Erythroblast (primary cell): ENCODE data around the gene HPSE.

Experiments used
- DNase-seq, 2 experiments: peaks; one replicate each; lab custom pipeline; 2025; lab: John Stamatoyannopoulos, UW
- GATA1 ChIP-seq: IDR thresholded peaks from 2 replicates; pipeline ENCODE4 v1.6.1; 2011; ENCODE audit warnings: low read depth, mild to moderate bottlenecking, control low read depth, low read length, moderate library complexity
- POLR2A ChIP-seq: IDR thresholded peaks from 2 replicates; pipeline ENCODE4 v1.6.1; 2011; ENCODE audit warnings: mild to moderate bottlenecking, low read length

Gene HPSE

DNA sequence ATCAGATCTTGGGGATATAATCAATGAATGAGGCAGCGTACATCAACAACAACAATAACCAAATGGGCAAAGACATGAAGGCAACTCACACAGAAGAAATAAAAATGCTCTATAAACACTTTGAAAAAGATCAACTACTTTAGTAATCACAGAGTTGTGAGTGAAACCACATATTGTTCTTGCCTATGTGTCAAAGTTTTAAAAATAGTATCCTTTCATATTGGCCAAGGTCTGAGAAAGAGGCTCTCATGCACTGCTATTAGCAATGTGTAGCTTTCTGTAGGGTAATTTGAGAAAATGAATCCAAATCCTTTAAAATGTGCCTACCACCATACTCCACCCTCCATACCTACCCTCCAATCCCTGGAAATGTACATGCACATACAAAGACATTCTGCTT lies 75.1 kb downstream of the HPSE start:
- TF ChIP-seq GATA1 (no peak), POLR2A (no peak)
- no peak for DNase-seq

- TF ChIP-seq POLR2A (no peak), GATA1 (no peak)
- no peak for DNase-seq
Measured at GRCh38 chr4:83258461-83258860, 76.2 kb downstream of the HPSE start.

DNA sequence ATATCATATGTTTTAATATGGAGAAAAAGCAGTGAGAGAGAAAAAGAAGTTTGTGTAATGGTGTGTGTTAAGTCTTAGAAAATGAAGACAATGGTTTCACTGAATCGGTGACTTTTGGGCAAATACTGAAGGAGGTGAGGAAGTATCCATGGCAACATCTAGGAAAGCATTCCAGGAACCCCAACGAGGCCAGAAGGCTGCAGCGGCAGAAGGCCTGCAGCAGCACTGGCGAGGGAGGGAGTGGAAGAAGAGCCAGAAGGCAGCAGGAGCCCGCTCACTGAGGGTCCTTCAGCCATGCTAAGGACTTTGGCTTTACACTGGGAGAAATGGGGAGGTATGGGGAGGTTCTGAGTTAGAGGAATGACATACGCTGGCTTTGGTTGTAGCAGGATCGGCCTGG lies 76.8 kb downstream of the HPSE start:
- DNase-seq = no peak
- TF ChIP-seq GATA1 = no peak
- TF ChIP-seq POLR2A = no peak

GRCh38 chr4:83255584-83255983 lies 79.1 kb downstream of the HPSE start:
- TF ChIP-seq GATA1 (no peak), POLR2A (no peak)
- peak in 1 of 2 experiments; percentile 27 for DNase-seq

GRCh38 chr4:83252782-83253405 lies 81.8 kb downstream of the HPSE start:
- TF ChIP-seq GATA1 = no peak
- no peak for TF ChIP-seq POLR2A
- DNase-seq = peak; percentile 75 to 82

GRCh38 chr4:83251447-83251830 lies 83.2 kb downstream of the HPSE start:
- no peak for DNase-seq
- TF ChIP-seq GATA1 = no peak
- TF ChIP-seq POLR2A = no peak

- no peak for DNase-seq
- TF ChIP-seq POLR2A (no peak), GATA1 (no peak)
Measured at GRCh38 chr4:83250687-83251446, 83.8 kb downstream of the HPSE start.

DNA sequence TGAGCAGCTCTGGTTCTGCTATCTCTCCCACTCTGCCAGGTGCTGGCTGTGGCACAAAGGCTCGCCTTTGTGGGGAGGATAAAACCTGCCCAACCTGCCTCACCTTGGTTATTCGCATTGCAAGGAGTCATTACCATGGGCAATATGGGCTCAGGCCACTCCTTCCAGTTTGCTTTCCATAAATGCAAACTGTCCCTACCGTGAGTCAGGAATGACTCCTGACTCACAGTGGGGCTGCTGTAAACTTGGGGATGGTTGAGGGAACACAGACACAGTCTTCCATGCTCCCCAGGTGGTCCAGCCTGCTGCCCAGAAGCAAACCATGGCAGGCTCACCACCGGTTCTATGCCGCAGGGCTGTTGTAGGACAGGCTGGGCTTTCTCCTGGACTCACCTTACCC lies 86.2 kb downstream of the HPSE start:
- TF ChIP-seq GATA1 = no peak
- TF ChIP-seq POLR2A = no peak
- DNase-seq = no peak

- TF ChIP-seq POLR2A (no peak), GATA1 (no peak)
- DNase-seq = no peak
Measured at GRCh38 chr4:83247415-83248357, 87.0 kb downstream of the HPSE start.
